GM12878 (cell line): ENCODE results near the gene DMRTC2. TPM values are rescaled to one million over a fixed set of nuclear protein-coding genes. Genes with fewer than 3 reads are reported as not detected.

Experiments
- ATF7 ChIP-seq: fragments of 450-650 bp; IDR thresholded peaks from 2 replicates; pipeline ENCODE4 v1.6.1; 2016; ENCODE audit warnings: low read depth, mild to moderate bottlenecking
- BACH1 ChIP-seq: fragments of 450-650 bp; IDR thresholded peaks from 2 replicates; pipeline ENCODE4 v1.6.1; 2017; ENCODE audit warnings: mild to moderate bottlenecking, borderline replicate concordance
- BHLHE40 ChIP-seq, 2 experiments: fragments of 450-650 bp in 1 of 2; IDR thresholded peaks; 2 replicates each; pipeline ENCODE4 v1.6.1; 2011 to 2017; ENCODE audit warnings: low read depth in 2 of 2, borderline replicate concordance in 1 of 2, improper control_type of control experiment in 1 of 2, low read length in 1 of 2, mild to moderate bottlenecking in 1 of 2
- EED ChIP-seq: sonication (generic); IDR thresholded peaks from 2 replicates; pipeline ENCODE4 v1.6.1; 2016; ENCODE audit warnings: antibody characterized with exemption, low read depth
- EP300 ChIP-seq, 2 experiments: fragments of 150-350 bp in 1 of 2; IDR thresholded peaks; 2 replicates each; pipeline ENCODE4 v1.6.1; 2011 to 2012; ENCODE audit warnings: low read depth in 2 of 2, low read length in 2 of 2, borderline replicate concordance in 1 of 2, improper control_type of control experiment in 1 of 2, inconsistent platforms in 1 of 2; ENCODE audit not compliant: control insufficient read depth in 1 of 2
- ESRRA ChIP-seq: IDR thresholded peaks from 2 replicates; pipeline ENCODE4 v1.6.1; 2012; ENCODE audit warnings: mild to moderate bottlenecking, low read length, improper control_type of control experiment
- FOXM1 ChIP-seq: IDR thresholded peaks from 2 replicates; pipeline ENCODE4 v1.6.1; 2012; ENCODE audit warnings: low read depth, mild to moderate bottlenecking, inconsistent platforms, low read length, moderate library complexity
- GATAD2B ChIP-seq: fragments of 450-650 bp; conservative IDR thresholded peaks from 2 replicates; pipeline ENCODE4 v1.6.1; 2017; ENCODE audit warnings: low read depth, mild to moderate bottlenecking, moderate library complexity
- HDGF ChIP-seq: fragments of 450-650 bp; IDR thresholded peaks from 2 replicates; pipeline ENCODE4 v1.6.1; 2016; ENCODE audit warnings: antibody characterized with exemption
- KLF5 ChIP-seq: fragments of 450-650 bp; IDR thresholded peaks from 2 replicates; pipeline ENCODE4 v1.6.1; 2014; ENCODE audit warnings: mild to moderate bottlenecking; ENCODE audit not compliant: partially characterized antibody
- NFYB ChIP-seq: IDR thresholded peaks from 2 replicates; pipeline ENCODE4 v1.6.1; 2011; ENCODE audit warnings: low read depth, mild to moderate bottlenecking, low read length, improper control_type of control experiment, moderate library complexity; ENCODE audit not compliant: insufficient read depth
- NR2F1 ChIP-seq: fragments of 450-650 bp; conservative IDR thresholded peaks from 2 replicates; pipeline ENCODE4 v1.6.1; 2017; ENCODE audit warnings: mild to moderate bottlenecking
- PKNOX1 ChIP-seq: fragments of 450-650 bp; IDR thresholded peaks from 2 replicates; pipeline ENCODE4 v1.6.1; 2016; ENCODE audit warnings: mild to moderate bottlenecking
- POLR2A ChIP-seq: IDR thresholded peaks from 2 replicates; pipeline ENCODE4 v1.6.1; 2011; ENCODE audit warnings: low read depth, mild to moderate bottlenecking, low read length
- SMARCA5 ChIP-seq: fragments of 450-650 bp; IDR thresholded peaks from 2 replicates; pipeline ENCODE4 v1.6.1; 2017; ENCODE audit warnings: mild to moderate bottlenecking
- SMC3 ChIP-seq: IDR thresholded peaks from 2 replicates; pipeline ENCODE4 v1.6.1; 2011; ENCODE audit warnings: low read length, improper control_type of control experiment, borderline replicate concordance
- ZNF384 ChIP-seq: IDR thresholded peaks from 2 replicates; pipeline ENCODE4 v1.6.1; 2012; ENCODE audit warnings: low read depth, mild to moderate bottlenecking, low read length, improper control_type of control experiment, borderline replicate concordance
- polyA plus RNA-seq, 11 experiments: library from polyadenylated mRNA; depleted of rRNA in 4 of 11; unstranded in 6 of 11; stranded (reverse) in 5 of 11; fragments of >200 nt; fragmentation: Nextera tagmentation in 4 of 11; fragmentation: Illumina TruSeq in 1 of 11; extraction: Ambion mirVana in 4 of 11; extraction: Trizol in 1 of 11; gene quantifications; 1 replicate in 1 of 11; 2 replicates in 10 of 11; pipeline versions ENCODE4 v1.2.1 to v1.2.3, GENCODE V29; 2011 to 2016; ENCODE audit warnings: inconsistent platforms in 2 of 11, missing spikeins in 2 of 11, low read depth in 1 of 11
- total RNA-seq, 4 experiments: library from RNA; depleted of rRNA in 3 of 4; stranded (reverse); fragments of >200 nt in 3 of 4; fragmentation: Illumina TruSeq in 1 of 4; extraction: Trizol in 1 of 4; gene quantifications; 2 replicates each; pipeline versions ENCODE4 v1.2.1 to v1.2.3, GENCODE V29; 2013 to 2021

Gene DMRTC2
- total and polyA plus RNA-seq, 10 of the 15 experiments (the other 5 are each of a cell fraction or from before 2014, with no cell fraction given), result not detected

GRCh38 chr19:41887711-41888382 lies 43.0 kb downstream of the DMRTC2 start (continued):
- TF ChIP-seq GATAD2B (0 out of 2 replicates have a peak, but pooled peaks have one; percentile 63), NR2F1 (peak; percentile 52), ESRRA (peak; percentile 74; the same call in 1 of the 2 replicates), PKNOX1 (no peak), SMC3 (peak; percentile 37; the same call in 1 of the 2 replicates), NFYB (no peak), SMARCA5 (peak; percentile 42; the same call in 1 of the 2 replicates), ATF7 (peak; percentile 21; the same call in 1 of the 2 replicates), EP300 (IDR thresholded peaks at IDR 0.05; ENCODE audit: borderline replicate concordance in 1 of 2, control insufficient read depth in 1 of 2, low read depth in 2 of 2, low read length in 2 of 2) (peak in 1 of 2 experiments; percentile 18; a peak in 1 of 4 replicates), ZNF384 (no peak), POLR2A (peak; percentile 58), BHLHE40 (IDR thresholded peaks at IDR 0.05; ENCODE audit: borderline replicate concordance in 1 of 2, low read depth in 2 of 2, low read length in 1 of 2) (peak in 1 of 2 experiments; percentile 32; a peak in 1 of 4 replicates), HDGF (0 out of 2 replicates have a peak, but pooled peaks have one; percentile 36), FOXM1 (0 out of 2 replicates have a peak, but pooled peaks have one; percentile 16), BACH1 (peak; percentile 60; the same call in 1 of the 2 replicates), EED (peak; percentile 43; the same call in 1 of the 2 replicates), KLF5 (peak; percentile 36)
- TF ChIP-seq, all 136 proteins: peak for 28
